HFFc6 (cell line): ENCODE data around the gene ZNHIT1. TPM values are rescaled to one million over a fixed set of nuclear protein-coding genes. Genes with fewer than 3 reads are reported as not detected.

Experiments used
- DNase-seq: peaks from one replicate; pipeline ENCODE4 v3.0.0-alpha.2; 2018
- H3K27ac Mint-ChIP-seq: 2 replicates; pipeline ENCODE4 v1.8.0; 2020; ENCODE audit warnings: mild to moderate bottlenecking, mixed read lengths
- H3K27me3 Mint-ChIP-seq: 2 replicates; pipeline ENCODE4 v1.8.0; 2021; ENCODE audit warnings: mild to moderate bottlenecking, moderate library complexity, mixed read lengths; ENCODE audit not compliant: insufficient read depth
- H3K36me3 Mint-ChIP-seq: 2 replicates; pipeline ENCODE4 v1.8.0; 2021; ENCODE audit warnings: low read depth, mixed read lengths
- H3K4me1 Mint-ChIP-seq: 2 replicates; pipeline ENCODE4 v1.8.0; 2020; ENCODE audit warnings: low read depth, mixed read lengths
- H3K4me3 Mint-ChIP-seq: 2 replicates; pipeline ENCODE4 v1.8.0; 2020; ENCODE audit warnings: mild to moderate bottlenecking, moderate library complexity, mixed read lengths
- H3K9me3 Mint-ChIP-seq: 2 replicates; pipeline ENCODE4 v1.8.0; 2020; ENCODE audit warnings: mild to moderate bottlenecking, mixed read lengths
- CTCF ChIP-seq: fragments of 200-600 bp; sonication (generic); IDR thresholded peaks from 2 replicates; pipeline ENCODE4 v1.5.0; 2021; ENCODE audit warnings: antibody characterized with exemption, mild to moderate bottlenecking
- total RNA-seq, 6 experiments: library from RNA; stranded (reverse); fragmentation: NEBNext Ultra II Directional; extraction: Animal tissue kit (Norgen Biotek cat#: 25700); gene quantifications; 2 replicates in 1 of 6; 3 replicates in 5 of 6; pipeline ENCODE4 v1.2.3, GENCODE V29; 2021

The ZNHIT1 gene
- total RNA-seq, 6 experiments from 2014 or later, result 88.9 to 113 (median 94.0) TPM

GRCh38 chr7:101223528-101223927, 5.6 kb downstream of the ZNHIT1 start:
- no peak for TF ChIP-seq CTCF
- H3K4me3 Mint-ChIP-seq, result no peak overlapping the region
- DNase-seq, result no peak
- peaks cover 27% of the 10 kb centered on the region for H3K36me3 Mint-ChIP-seq
- H3K27me3 Mint-ChIP-seq, result peaks cover 3% of the 10 kb centered on the region
- no peaks in the 10 kb centered on the region for H3K9me3 Mint-ChIP-seq
- no peak overlapping the region for H3K27ac Mint-ChIP-seq
- H3K4me1 Mint-ChIP-seq, result peaks cover 20% of the 10 kb centered on the region

GRCh38 chr7:101225650-101226049, 7.7 kb downstream of the ZNHIT1 start:
- DNase-seq, result no peak
- H3K27ac Mint-ChIP-seq, result no peak overlapping the region
- no peaks in the 10 kb centered on the region for H3K9me3 Mint-ChIP-seq
- H3K27me3 Mint-ChIP-seq, result peaks cover 3% of the 10 kb centered on the region
- peaks cover 27% of the 10 kb centered on the region for H3K36me3 Mint-ChIP-seq
- TF ChIP-seq CTCF, result no peak
- H3K4me1 Mint-ChIP-seq, result no peaks in the 10 kb centered on the region; the same call in 1 of the 2 replicates
- no peak overlapping the region for H3K4me3 Mint-ChIP-seq

- peaks cover 26% of the 10 kb centered on the region for H3K36me3 Mint-ChIP-seq
- H3K4me3 Mint-ChIP-seq, result no peak overlapping the region
- DNase-seq, result no peak
- peaks cover 3% of the 10 kb centered on the region for H3K27me3 Mint-ChIP-seq
- no peaks in the 10 kb centered on the region for H3K9me3 Mint-ChIP-seq
- no peak for TF ChIP-seq CTCF
- no peak overlapping the region for H3K27ac Mint-ChIP-seq
- peaks cover 4% of the 10 kb centered on the region for H3K4me1 Mint-ChIP-seq
Observed at GRCh38 chr7:101226721-101227120, 8.8 kb downstream of the ZNHIT1 start.

GRCh38 chr7:101231644-101232043, 13.7 kb downstream of the ZNHIT1 start:
- peak overlapping the region; percentile 65 for H3K27ac Mint-ChIP-seq
- H3K4me1 Mint-ChIP-seq, result peaks cover 8% of the 10 kb centered on the region
- no peak for TF ChIP-seq CTCF
- H3K4me3 Mint-ChIP-seq, result peak overlapping the region; percentile 32; the same call in 1 of the 2 replicates
- H3K36me3 Mint-ChIP-seq, result 0 out of 2 replicates have a peak, but pooled peaks cover 3% of the 10 kb centered on the region
- peak; percentile 10 for DNase-seq
- no peaks in the 10 kb centered on the region for H3K9me3 Mint-ChIP-seq
- no peaks in the 10 kb centered on the region; the same call in none of the 2 replicates for H3K27me3 Mint-ChIP-seq

GRCh38 chr7:101232141-101232850, 14.3 kb downstream of the ZNHIT1 start:
- DNase-seq, result no peak
- Mint-ChIP-seq H3K27ac (peak overlapping the region; percentile 65), H3K4me3 (peak overlapping the region; percentile 32; the same call in 1 of the 2 replicates), H3K27me3 (no peaks in the 10 kb centered on the region; the same call in none of the 2 replicates), H3K4me1 (peaks cover 8% of the 10 kb centered on the region), H3K36me3 (no peaks in the 10 kb centered on the region), H3K9me3 (no peaks in the 10 kb centered on the region)
- no peak for TF ChIP-seq CTCF
